Glutamatergic neuron (in vitro differentiated cells): ENCODE data around the gene L3MBTL4. TPM values are rescaled to one million over a fixed set of nuclear protein-coding genes. Genes with fewer than 3 reads are reported as not detected.

ENCODE experiments used
- DNase-seq: peaks from one replicate; pipeline ENCODE4 v3.0.0; 2022
- H3K27ac Mint-ChIP-seq: one replicate; pipeline ENCODE4 v1.8.0; 2020; ENCODE audit warnings: mild to moderate bottlenecking, mixed read lengths, inconsistent platforms; ENCODE audit not compliant: unreplicated experiment
- H3K27me3 Mint-ChIP-seq: one replicate; pipeline ENCODE4 v1.8.0; 2020; ENCODE audit warnings: mild to moderate bottlenecking, moderate library complexity, mixed read lengths, inconsistent platforms; ENCODE audit not compliant: unreplicated experiment
- H3K36me3 Mint-ChIP-seq: one replicate; pipeline ENCODE4 v1.8.0; 2020; ENCODE audit warnings: mild to moderate bottlenecking, mixed read lengths, inconsistent platforms; ENCODE audit not compliant: unreplicated experiment
- H3K4me1 Mint-ChIP-seq: one replicate; pipeline ENCODE4 v1.8.0; 2020; ENCODE audit warnings: mild to moderate bottlenecking, low read depth, mixed read lengths, inconsistent platforms; ENCODE audit not compliant: unreplicated experiment
- H3K4me3 Mint-ChIP-seq: one replicate; pipeline ENCODE4 v1.8.0; 2020; ENCODE audit warnings: mild to moderate bottlenecking, mixed read lengths, inconsistent platforms; ENCODE audit not compliant: unreplicated experiment
- H3K9me3 Mint-ChIP-seq: one replicate; pipeline ENCODE4 v1.8.0; 2020; ENCODE audit warnings: mild to moderate bottlenecking, moderate library complexity, mixed read lengths, inconsistent platforms; ENCODE audit not compliant: unreplicated experiment
- CTCF ChIP-seq: fragments of 200-600 bp; sonication (generic); IDR thresholded peaks from one replicate; pipeline ENCODE4 v1.5.0; 2021; ENCODE audit not compliant: partially characterized antibody, unreplicated experiment
- total RNA-seq: library from RNA; stranded (reverse); fragmentation: NEBNext Ultra II Directional; extraction: Animal tissue kit (Norgen Biotek cat#: 25700); gene quantifications from one replicate; pipeline ENCODE4 v1.2.1, GENCODE V29; 2021; ENCODE audit not compliant: unreplicated experiment

Gene L3MBTL4
- total RNA-seq, 1 donor from 2014 or later = 0.32 TPM

GRCh38 chr18:6374340-6374739 is 40.4 kb downstream of the L3MBTL4 start:
- Mint-ChIP-seq H3K27ac (no peak overlapping the region), H3K36me3 (no peaks in the 10 kb centered on the region), H3K9me3 (no peaks in the 10 kb centered on the region), H3K4me3 (no peak overlapping the region), H3K4me1 (no peaks in the 10 kb centered on the region), H3K27me3 (no peaks in the 10 kb centered on the region)
- DNase-seq = no peak
- no peak for TF ChIP-seq CTCF

- H3K27ac Mint-ChIP-seq = no peak overlapping the region
- no peak for DNase-seq
- H3K9me3 Mint-ChIP-seq = no peaks in the 10 kb centered on the region
- H3K27me3 Mint-ChIP-seq = no peaks in the 10 kb centered on the region
- H3K4me3 Mint-ChIP-seq = no peak overlapping the region
- H3K36me3 Mint-ChIP-seq = no peaks in the 10 kb centered on the region
- H3K4me1 Mint-ChIP-seq = no peaks in the 10 kb centered on the region
- TF ChIP-seq CTCF = no peak
Measured at GRCh38 chr18:6373187-6373586, 41.5 kb downstream of the L3MBTL4 start.

- no peaks in the 10 kb centered on the region for H3K9me3 Mint-ChIP-seq
- H3K27ac Mint-ChIP-seq = no peak overlapping the region
- no peak for DNase-seq
- no peaks in the 10 kb centered on the region for H3K4me1 Mint-ChIP-seq
- H3K36me3 Mint-ChIP-seq = no peaks in the 10 kb centered on the region
- H3K27me3 Mint-ChIP-seq = no peaks in the 10 kb centered on the region
- no peak overlapping the region for H3K4me3 Mint-ChIP-seq
- no peak for TF ChIP-seq CTCF
Measured at GRCh38 chr18:6370886-6371635, 43.6 kb downstream of the L3MBTL4 start.

GRCh38 chr18:6370410-6370809 is 44.3 kb downstream of the L3MBTL4 start:
- no peaks in the 10 kb centered on the region for H3K36me3 Mint-ChIP-seq
- H3K9me3 Mint-ChIP-seq = no peaks in the 10 kb centered on the region
- no peak overlapping the region for H3K27ac Mint-ChIP-seq
- H3K4me3 Mint-ChIP-seq = no peak overlapping the region
- TF ChIP-seq CTCF = no peak
- no peaks in the 10 kb centered on the region for H3K4me1 Mint-ChIP-seq
- H3K27me3 Mint-ChIP-seq = no peaks in the 10 kb centered on the region
- DNase-seq = peak; percentile 43

GRCh38 chr18:6368017-6368416 is 46.7 kb downstream of the L3MBTL4 start:
- Mint-ChIP-seq H3K27ac (no peak overlapping the region), H3K4me3 (no peak overlapping the region), H3K4me1 (no peaks in the 10 kb centered on the region), H3K27me3 (no peaks in the 10 kb centered on the region), H3K9me3 (no peaks in the 10 kb centered on the region), H3K36me3 (no peaks in the 10 kb centered on the region)
- no peak for DNase-seq
- no peak for TF ChIP-seq CTCF
